ENCODE results near the gene SRRM4. TPM values are rescaled to one million over a fixed set of nuclear protein-coding genes. Genes with fewer than 3 reads are reported as not detected.

Gene SRRM4
- total and polyA plus RNA-seq, 4 donors: not detected

DNA sequence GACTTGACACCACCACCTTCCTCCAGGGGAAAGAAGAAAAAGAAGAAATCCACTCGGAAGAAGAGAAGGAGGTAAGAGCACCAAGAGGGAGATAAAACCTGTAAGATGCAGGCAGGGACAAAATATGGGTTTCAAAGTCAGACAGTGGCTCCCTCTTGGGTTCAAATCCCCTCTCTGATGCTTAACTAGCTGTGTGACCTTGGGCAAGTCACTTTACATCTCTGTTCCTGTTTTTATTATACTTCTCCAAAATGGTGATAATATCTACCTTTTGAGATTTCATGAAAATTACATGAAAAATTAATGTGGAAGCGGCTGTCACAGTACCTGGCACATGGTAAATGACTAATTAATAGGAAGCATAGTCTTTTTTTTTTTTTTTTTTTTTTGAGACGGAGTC lies 133.0 kb downstream of the SRRM4 start (continued):
- TF ChIP-seq JUND (IDR thresholded peaks at IDR 0.05): no peak

DNA sequence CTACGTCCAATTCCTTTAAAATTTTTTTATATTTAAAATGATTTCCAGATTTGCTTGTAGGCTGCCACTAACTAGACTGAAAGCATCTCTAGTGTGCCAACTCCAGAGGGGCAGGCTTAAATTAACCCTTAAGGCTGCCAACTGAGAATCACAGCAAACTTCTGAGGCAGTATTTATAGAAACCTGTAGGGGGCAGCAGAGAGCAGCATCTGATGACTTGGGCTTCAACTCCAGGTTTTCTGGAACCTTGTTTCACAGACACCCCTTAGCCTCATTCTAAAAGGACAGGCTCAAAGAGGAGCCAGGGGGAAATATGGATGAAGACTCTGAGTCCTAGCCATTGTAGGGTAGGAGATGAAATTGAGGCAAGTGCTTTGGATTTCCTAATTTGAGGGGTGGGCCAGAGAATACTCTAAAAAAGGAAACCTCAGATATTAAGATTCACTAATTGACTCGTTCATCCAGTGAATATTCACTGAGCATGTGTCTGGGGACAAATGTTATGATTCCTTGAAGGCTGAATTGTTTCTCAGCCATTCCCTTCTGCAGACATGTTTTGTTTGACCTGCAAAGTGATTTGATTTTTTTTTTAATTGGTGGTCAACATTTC lies 134.1 kb downstream of the SRRM4 start:
- H3K27ac ChIP-seq (ENCODE audit: low read depth in 1 of 2, low read length in 2 of 2): no peak overlapping the region
- DNase-seq (ENCODE audit: low spot score): peak; percentile 43
- no peaks in the 10 kb centered on the region for H3K9me3 ChIP-seq (ENCODE audit: control insufficient read depth in 4 of 4, low read length in 3 of 4)
- peaks cover 0 to 1% (median 0%) of the 10 kb centered on the region in 4 donors for H3K36me3 ChIP-seq (ENCODE audit: control insufficient read depth in 4 of 4, insufficient read depth in 3 of 4, low read depth in 1 of 4, low read length in 3 of 4)
- no peak overlapping the region for H3K4me3 ChIP-seq (ENCODE audit: low read depth in 1 of 3, low read length in 3 of 3)
- H3K4me1 ChIP-seq (ENCODE audit: control insufficient read depth in 4 of 4, insufficient read depth in 4 of 4, low read length in 3 of 4): no peaks in the 10 kb centered on the region
- peaks cover 0 to 2% (median under 1%) of the 10 kb centered on the region in 4 donors for H3K27me3 ChIP-seq (ENCODE audit: control insufficient read depth in 4 of 4, insufficient read depth in 4 of 4, low read length in 3 of 4)
- TF ChIP-seq YY1 (IDR thresholded peaks at IDR 0.05): no peak
- no peak for TF ChIP-seq ZBTB33 (IDR thresholded peaks at IDR 0.05)
- TF ChIP-seq, protein P1, sequence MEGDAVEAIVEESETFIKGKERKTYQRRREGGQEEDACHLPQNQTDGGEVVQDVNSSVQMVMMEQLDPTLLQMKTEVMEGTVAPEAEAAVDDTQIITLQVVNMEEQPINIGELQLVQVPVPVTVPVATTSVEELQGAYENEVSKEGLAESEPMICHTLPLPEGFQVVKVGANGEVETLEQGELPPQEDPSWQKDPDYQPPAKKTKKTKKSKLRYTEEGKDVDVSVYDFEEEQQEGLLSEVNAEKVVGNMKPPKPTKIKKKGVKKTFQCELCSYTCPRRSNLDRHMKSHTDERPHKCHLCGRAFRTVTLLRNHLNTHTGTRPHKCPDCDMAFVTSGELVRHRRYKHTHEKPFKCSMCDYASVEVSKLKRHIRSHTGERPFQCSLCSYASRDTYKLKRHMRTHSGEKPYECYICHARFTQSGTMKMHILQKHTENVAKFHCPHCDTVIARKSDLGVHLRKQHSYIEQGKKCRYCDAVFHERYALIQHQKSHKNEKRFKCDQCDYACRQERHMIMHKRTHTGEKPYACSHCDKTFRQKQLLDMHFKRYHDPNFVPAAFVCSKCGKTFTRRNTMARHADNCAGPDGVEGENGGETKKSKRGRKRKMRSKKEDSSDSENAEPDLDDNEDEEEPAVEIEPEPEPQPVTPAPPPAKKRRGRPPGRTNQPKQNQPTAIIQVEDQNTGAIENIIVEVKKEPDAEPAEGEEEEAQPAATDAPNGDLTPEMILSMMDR (IDR thresholded peaks at IDR 0.05; ENCODE audit: low read depth, low read length, missing input control): peak; percentile 73
- no peak for TF ChIP-seq HNF4A (conservative IDR thresholded peaks at IDR 0.05)
- TF ChIP-seq REST (IDR thresholded peaks at IDR 0.05): no peak
- TF ChIP-seq RAD21 (IDR thresholded peaks at IDR 0.05): peak; percentile 83 to 87
- TF ChIP-seq, protein P2, sequence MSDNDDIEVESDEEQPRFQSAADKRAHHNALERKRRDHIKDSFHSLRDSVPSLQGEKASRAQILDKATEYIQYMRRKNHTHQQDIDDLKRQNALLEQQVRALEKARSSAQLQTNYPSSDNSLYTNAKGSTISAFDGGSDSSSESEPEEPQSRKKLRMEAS (IDR thresholded peaks at IDR 0.05): no peak
- TF ChIP-seq NR2F2 (IDR thresholded peaks at IDR 0.05): no peak
- WGBS: 36% methylated on average over 2 of the region's 2 CpGs
- H3K9ac ChIP-seq (ENCODE audit: low read depth in 1 of 2, low read length in 2 of 2): no peak overlapping the region

DNA sequence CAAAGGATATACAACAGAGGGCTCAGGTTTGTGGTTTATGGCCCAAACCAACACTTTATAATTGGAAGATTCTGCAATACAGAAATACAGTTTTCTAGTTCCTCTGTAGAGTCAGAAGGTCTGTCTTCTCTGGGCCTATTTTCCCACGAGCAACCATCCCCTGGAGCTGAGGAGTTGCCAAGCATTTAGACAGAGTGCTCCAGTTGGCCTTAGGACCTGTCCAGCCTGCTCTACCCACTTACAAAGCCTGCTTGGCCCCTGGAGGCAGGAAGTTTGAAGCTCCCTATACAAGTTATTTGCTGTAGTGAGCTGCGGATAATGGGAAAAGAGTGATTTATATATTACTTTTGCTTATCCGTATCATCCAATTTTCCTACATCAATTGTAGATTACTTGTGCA lies 136.6 kb downstream of the SRRM4 start:
- Histone ChIP-seq H3K9ac (ENCODE audit: low read depth in 1 of 2, low read length in 2 of 2) (no peak overlapping the region), H3K4me3 (ENCODE audit: low read depth in 1 of 3, low read length in 3 of 3) (no peak overlapping the region), H3K36me3 (ENCODE audit: control insufficient read depth in 4 of 4, insufficient read depth in 3 of 4, low read depth in 1 of 4, low read length in 3 of 4) (peaks cover 0 to 1% (median 0%) of the 10 kb centered on the region in 4 donors), H3K9me3 (ENCODE audit: control insufficient read depth in 4 of 4, low read length in 3 of 4) (no peaks in the 10 kb centered on the region), H3K4me1 (ENCODE audit: control insufficient read depth in 4 of 4, insufficient read depth in 4 of 4, low read length in 3 of 4) (no peaks in the 10 kb centered on the region), H3K27me3 (ENCODE audit: control insufficient read depth in 4 of 4, insufficient read depth in 4 of 4, low read length in 3 of 4) (peaks cover 0 to 2% (median under 1%) of the 10 kb centered on the region in 4 donors), H3K27ac (ENCODE audit: low read depth in 1 of 2, low read length in 2 of 2) (no peak overlapping the region)
- WGBS: 81% methylated on average over 3 of the region's 3 CpGs
- DNase-seq (ENCODE audit: low spot score): no peak
- TF ChIP-seq SP1 (IDR thresholded peaks at IDR 0.05) (no peak), GABPA (IDR thresholded peaks at IDR 0.05 in 1 of 2, conservative IDR thresholded peaks at IDR 0.05 in 1 of 2) (no peak), FOXA1 (IDR thresholded peaks at IDR 0.05) (no peak), EGR1 (IDR thresholded peaks at IDR 0.05; ENCODE audit: low read depth in 2 of 2) (no peak), YY1 (IDR thresholded peaks at IDR 0.05) (no peak), RXRA (IDR thresholded peaks at IDR 0.05) (no peak), HNF4A (conservative IDR thresholded peaks at IDR 0.05) (no peak), HNF4G (IDR thresholded peaks at IDR 0.05) (no peak), TAF1 (conservative IDR thresholded peaks at IDR 0.05) (no peak)
- TF ChIP-seq, protein P3, sequence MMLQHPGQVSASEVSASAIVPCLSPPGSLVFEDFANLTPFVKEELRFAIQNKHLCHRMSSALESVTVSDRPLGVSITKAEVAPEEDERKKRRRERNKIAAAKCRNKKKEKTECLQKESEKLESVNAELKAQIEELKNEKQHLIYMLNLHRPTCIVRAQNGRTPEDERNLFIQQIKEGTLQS (IDR thresholded peaks at IDR 0.05): no peak
- TF ChIP-seq, protein P1 (IDR thresholded peaks at IDR 0.05; ENCODE audit: low read depth, low read length, missing input control): no peak

Data from liver (tissue), 9 donors.